Keratinocyte (primary cell): Measurements from ENCODE around the gene UBE2D1.

Experiments used
- CTCF ChIP-seq, 3 experiments: IDR thresholded peaks in 1 of 3; conservative IDR thresholded peaks in 1 of 3; optimal IDR thresholded peaks in 1 of 3; 2 replicates in 2 of 3; 3 replicates in 1 of 3; pipeline versions ENCODE3 to v1.5.1; 2011; ENCODE audit warnings: low read length in 3 of 3, mild to moderate bottlenecking in 3 of 3, moderate library complexity in 2 of 3, control low read depth in 1 of 3, inconsistent platforms in 1 of 3; ENCODE audit not compliant: insufficient read depth in 2 of 3; ENCODE audit errors: extremely low read depth in 1 of 3
- EZH2 ChIP-seq: IDR thresholded peaks from one replicate; pipeline ENCODE4 v1.6.1; 2012; ENCODE audit warnings: inconsistent platforms, mild to moderate bottlenecking, low read length, moderate library complexity

- TF ChIP-seq CTCF (optimal IDR thresholded peaks at IDR 0.05 in 1 of 3, IDR thresholded peaks at IDR 0.05 in 1 of 3, conservative IDR thresholded peaks at IDR 0.05 in 1 of 3; ENCODE audit: extremely low read depth in 1 of 3, insufficient read depth in 2 of 3, low read length in 3 of 3) (peak in 1 of 3 experiments; percentile 1), EZH2 (no peak)
These were observed at the start of gene UBE2D1 for GRCh38 chr10:58334817-58335305.
